Cardiac fibroblast (primary cell): ENCODE measurements around the gene SLC1A5.
A peak's percentile ranks its signal among the peaks of the same experiment; 100 is the strongest.

ENCODE experiments used
- DNase-seq, 2 donors: peaks; one replicate each; pipeline versions ENCODE4 v3.0.0 to v3.0.0-alpha.2; 2010; ENCODE audit warnings: low read depth in 2 of 2
- H3K4me3 ChIP-seq, 2 donors: replicated peaks in 1 of 2; 1 replicate in 1 of 2; 2 replicates in 1 of 2; pipeline ENCODE4 v1.5.1; 2011; ENCODE audit warnings: low read depth in 2 of 2, low read length in 2 of 2, mild to moderate bottlenecking in 2 of 2, moderate library complexity in 1 of 2
- TF ChIP-seq, protein P1 (sequence below): IDR thresholded peaks from one replicate; pipeline ENCODE4 v1.5.1; 2011; ENCODE audit warnings: low read depth, mild to moderate bottlenecking, low read length, inconsistent platforms

The SLC1A5 gene

DNA sequence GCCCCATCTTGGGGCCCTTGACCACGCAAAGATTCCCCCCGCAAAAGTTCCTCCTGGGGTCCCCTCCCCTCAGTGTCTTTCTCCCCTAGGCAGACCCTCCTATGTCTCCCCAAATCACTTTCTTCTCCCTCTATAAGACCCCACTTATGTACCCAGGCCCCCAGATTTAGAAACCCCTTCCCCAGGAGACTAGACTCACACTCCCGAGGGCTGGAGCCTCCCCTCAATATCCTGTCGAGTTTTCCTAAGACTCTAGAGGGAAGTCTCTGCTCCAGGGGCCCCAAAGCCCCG is 1.4 kb downstream of the SLC1A5 start:
- TF ChIP-seq, protein P1, sequence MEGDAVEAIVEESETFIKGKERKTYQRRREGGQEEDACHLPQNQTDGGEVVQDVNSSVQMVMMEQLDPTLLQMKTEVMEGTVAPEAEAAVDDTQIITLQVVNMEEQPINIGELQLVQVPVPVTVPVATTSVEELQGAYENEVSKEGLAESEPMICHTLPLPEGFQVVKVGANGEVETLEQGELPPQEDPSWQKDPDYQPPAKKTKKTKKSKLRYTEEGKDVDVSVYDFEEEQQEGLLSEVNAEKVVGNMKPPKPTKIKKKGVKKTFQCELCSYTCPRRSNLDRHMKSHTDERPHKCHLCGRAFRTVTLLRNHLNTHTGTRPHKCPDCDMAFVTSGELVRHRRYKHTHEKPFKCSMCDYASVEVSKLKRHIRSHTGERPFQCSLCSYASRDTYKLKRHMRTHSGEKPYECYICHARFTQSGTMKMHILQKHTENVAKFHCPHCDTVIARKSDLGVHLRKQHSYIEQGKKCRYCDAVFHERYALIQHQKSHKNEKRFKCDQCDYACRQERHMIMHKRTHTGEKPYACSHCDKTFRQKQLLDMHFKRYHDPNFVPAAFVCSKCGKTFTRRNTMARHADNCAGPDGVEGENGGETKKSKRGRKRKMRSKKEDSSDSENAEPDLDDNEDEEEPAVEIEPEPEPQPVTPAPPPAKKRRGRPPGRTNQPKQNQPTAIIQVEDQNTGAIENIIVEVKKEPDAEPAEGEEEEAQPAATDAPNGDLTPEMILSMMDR = no peak
- H3K4me3 ChIP-seq = peak overlapping the region; percentile 70 to 78
- DNase-seq = no peak

DNA sequence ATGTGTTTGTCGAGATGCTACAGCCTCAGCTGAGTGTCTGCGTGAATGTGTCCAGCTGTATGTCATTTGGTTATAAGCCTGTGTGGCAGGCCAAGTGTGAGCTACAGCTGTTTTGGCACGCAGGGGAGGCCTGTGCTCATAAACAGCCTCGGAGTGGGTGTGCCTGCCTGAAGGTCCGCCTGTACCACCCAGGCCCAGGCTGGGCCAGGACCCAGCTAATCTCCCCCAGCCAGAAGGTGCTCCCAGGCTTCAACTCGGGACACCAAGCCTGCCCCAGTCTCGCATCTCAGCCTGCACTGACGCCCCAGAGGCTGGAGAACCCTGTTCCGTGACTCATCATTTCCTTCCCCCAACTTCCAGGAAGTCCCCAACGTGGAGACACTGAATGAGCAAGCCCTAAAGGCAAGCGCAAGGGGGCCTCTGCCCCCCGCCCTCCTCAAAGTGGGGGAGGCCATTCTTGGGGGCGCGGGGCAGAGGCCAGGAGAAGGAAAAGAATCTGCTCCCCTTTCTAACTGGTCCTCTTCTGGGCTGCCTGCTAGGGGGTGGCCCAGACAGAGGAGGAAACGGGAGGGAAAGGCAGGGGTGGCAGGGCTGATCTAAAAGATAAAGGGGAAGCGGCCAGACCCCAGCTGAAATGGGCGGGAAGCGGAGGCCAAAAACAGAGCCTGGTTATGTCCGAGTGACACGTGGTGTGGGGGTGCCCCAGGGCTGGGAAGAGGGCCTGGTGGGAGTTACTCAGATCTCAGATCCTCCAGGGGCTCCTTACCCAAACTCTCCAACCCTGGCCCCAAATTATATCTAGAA is 2.0 kb downstream of the SLC1A5 start:
- DNase-seq = peak; percentile 81 to 88
- TF ChIP-seq, protein P1 = no peak
- H3K4me3 ChIP-seq = peak overlapping the region; percentile 70 to 78

DNA sequence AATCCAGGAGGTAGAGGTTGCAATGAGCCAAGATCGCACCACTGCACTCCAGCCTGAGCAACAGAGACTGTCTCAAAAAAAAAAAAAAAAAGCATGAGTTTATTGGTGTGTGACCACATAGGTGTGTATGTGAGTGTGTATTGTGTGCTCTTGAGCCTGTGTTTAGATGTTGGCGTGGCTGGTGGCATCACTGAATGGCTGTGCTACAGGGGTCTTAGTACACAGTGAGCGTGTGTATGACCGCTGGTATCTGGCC is 2.5 kb downstream of the SLC1A5 start:
- H3K4me3 ChIP-seq = peak overlapping the region; percentile 70 to 78
- no peak for DNase-seq
- TF ChIP-seq, protein P1 = no peak

DNA sequence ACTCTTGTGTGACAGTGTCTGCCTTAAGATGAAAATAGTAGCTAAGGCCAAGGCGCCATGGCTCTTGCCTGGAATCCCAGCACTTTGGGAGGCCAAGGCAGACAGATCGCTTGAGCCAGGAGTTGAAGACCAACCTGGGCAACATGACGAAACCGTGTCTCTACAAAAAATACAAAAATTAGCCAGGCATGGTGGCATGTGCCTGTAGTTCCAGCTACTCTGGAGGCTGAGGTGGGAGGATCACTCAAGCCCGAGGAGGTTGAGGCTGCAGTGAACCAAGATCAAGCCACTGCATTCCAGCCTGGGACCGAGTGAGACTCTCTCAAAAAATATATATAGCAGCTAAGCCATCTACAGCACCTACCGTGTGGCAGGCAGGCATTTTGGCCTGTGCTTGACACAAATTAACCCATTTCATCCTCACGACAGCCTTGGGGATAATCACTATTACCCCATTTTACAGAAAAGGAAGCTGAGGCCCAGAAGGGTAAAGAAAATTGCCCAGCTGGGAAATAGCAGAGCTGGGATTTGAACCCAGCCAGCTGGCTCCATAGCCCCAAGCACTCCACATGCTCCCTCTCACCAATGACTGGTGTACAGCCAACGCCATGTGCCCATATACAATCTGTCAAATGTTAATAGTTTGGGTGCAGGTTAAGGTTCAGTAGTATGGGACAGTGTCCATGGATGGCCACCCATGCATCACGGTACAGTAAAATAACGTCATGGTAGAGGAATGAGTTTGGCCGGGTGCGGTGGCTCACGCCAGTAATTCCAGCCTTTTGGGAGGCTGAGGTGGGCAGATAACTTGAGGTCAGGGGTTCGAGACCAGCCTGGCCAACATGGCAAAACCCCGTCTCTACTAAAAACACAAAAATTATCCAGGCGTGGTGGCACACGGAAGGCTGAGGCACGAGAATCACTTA is 3.1 kb downstream of the SLC1A5 start:
- TF ChIP-seq, protein P1 = no peak
- DNase-seq = peak; percentile 24 to 26
- H3K4me3 ChIP-seq = peak overlapping the region; percentile 70 to 78

DNA sequence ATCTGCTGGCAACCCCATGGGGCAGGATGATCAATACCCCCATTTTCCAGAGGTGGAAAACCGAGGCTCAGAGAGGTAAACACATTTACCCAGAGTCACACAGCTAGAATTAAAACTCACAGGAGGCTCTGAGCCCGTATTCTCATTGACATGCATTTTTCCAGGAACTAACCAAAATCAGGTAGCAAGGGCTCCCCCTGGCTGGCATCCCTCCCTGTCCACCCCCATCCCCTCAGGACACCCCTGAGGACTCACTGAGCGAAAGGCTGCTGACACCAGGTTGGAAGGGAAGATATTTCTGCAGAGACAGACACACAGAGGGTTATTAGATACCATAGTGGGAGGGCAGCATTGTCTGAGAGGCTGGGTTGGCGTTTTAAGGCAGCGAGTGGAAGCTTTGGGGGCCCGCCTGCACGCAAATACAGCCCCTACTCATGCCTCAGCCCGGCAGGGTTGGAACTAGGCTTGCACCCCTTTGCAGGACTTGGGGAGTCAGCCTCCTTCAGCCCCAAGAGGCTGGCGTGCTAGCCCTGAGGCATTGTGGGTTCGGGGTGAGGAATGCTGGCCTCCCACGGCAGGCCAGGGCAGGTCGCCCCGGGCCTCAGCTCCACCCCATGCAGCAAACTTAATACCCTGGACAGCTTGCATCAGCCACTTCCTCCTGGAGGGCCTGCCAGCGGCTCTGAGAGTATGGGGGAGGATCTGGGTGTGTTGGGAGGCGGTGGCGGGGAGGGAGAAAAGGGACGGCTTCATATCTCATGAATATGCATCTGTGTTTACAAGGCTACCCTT is 3.9 kb downstream of the SLC1A5 start:
- TF ChIP-seq, protein P1 = peak; percentile 40
- DNase-seq = peak; percentile 91 to 94
- peak overlapping the region; percentile 32 to 70 for H3K4me3 ChIP-seq

DNA sequence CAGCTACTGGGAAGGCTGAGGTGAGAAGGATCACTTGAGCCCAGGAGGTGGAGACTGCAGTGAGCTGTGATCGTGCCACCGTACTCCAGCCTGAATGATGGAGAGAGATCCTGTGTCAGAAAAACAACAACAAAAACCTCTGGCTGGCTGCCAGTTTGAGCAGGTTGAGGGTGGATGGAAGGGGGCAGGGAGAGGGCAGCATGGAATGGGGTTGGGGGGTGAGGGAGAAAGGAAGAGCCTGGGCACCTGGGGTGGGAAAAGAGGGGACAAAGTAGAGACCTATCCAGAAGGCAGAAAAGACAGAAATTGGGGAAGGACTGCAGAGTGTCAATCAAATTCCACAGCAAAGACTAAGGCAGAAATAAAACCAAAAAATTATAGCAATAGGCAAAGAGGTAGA is 4.7 kb downstream of the SLC1A5 start:
- no peak for DNase-seq
- TF ChIP-seq, protein P1 = no peak
- peak overlapping the region in 1 of 2 donors; percentile 70 for H3K4me3 ChIP-seq
